Myocyte (in vitro differentiated cells): ENCODE measurements around the gene AP2B1. TPM values are rescaled to one million over a fixed set of nuclear protein-coding genes. Genes with fewer than 3 reads are reported as not detected.

ENCODE experiments used
- DNase-seq: peaks from one replicate; pipeline ENCODE4 v3.0.0-alpha.2; 2012; ENCODE audit warnings: low read depth
- total RNA-seq: library from RNA; depleted of rRNA; stranded (reverse); fragments of >200 nt; gene quantifications from 2 replicates; pipeline ENCODE4 v1.2.3, GENCODE V29; 2014

The AP2B1 gene
- total RNA-seq, 1 donor from 2014 or later: 47.0 TPM

DNA sequence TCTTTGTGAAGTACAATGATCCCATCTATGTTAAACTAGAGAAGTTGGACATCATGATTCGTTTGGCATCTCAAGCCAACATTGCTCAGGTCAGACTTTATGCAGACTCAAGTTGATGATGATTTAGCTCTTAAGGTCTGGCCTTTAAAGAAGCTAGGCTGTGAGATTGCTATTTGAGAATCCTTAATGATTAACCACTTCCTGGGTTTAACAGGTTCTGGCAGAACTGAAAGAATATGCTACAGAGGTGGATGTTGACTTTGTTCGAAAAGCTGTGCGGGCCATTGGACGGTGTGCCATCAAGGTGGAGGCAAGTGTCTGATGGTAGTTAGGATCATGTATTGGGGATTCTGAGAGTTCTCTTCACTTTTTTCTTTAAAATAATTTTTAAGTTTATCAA, 40.3 kb downstream of the AP2B1 start:
- no peak for DNase-seq

GRCh38 chr17:35630530-35631148, 43.5 kb downstream of the AP2B1 start:
- DNase-seq: peak; percentile 10

GRCh38 chr17:35641032-35641431, 53.9 kb downstream of the AP2B1 start:
- DNase-seq: no peak

DNA sequence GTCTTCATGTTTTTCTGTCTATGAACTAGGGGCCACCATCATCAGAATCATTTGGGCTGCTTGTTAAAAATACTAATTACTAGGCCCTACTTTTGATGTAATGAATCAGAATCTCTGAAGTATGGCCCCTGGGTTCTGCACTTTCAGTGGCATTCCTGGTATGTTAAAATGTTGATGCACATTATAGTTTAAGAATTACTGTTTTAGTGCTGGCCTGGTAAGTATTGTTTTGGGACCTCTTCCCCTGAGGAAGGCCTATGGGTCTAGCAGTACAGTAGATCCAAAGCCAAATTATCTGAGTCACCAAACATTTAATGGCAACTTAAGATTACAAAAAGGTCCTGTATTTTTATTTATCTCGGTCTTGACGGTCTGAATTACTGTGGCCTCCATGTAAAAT, 58.8 kb downstream of the AP2B1 start:
- DNase-seq: no peak

DNA sequence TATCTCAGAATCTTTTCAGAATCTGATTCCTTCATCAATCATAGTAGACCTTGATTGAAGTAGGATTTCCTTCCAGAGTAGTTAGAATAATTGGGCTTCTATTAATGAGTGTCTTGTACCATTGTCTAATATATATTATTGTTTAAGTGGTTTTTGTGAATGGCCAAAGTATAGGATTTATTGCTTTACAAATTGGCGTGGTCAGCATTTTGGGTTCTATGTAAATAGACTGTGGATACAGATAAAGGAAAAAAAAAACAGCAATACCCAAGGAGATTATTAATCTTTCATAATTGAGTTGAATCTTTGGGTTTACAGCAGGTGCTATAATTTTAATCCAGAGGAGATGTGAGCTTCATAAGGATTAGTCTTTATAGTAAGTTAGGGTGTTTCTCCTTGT, 64.3 kb downstream of the AP2B1 start:
- no peak for DNase-seq

GRCh38 chr17:35653619-35654361, 66.7 kb downstream of the AP2B1 start:
- no peak for DNase-seq

GRCh38 chr17:35655303-35655702, 68.2 kb downstream of the AP2B1 start:
- DNase-seq: no peak

DNA sequence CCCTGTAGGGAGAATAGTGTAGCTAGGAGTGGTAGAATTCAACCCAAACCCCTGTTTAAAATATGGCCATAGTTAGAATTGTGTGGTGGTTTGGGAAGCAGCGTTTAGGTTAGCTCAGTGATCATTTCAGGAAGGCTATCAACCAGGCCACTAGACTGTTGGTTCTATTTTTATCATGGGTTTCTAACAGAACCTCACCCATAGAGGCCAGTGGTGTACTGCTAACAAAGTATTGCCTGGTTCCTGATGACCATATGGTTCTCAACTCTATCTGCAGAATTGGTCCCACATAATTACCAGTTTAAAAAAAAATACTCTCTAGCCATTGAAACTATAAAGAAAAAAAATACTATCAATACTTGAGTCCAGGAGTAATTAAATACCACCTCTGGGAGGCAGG, 73.8 kb downstream of the AP2B1 start:
- peak; percentile 34 for DNase-seq

DNA sequence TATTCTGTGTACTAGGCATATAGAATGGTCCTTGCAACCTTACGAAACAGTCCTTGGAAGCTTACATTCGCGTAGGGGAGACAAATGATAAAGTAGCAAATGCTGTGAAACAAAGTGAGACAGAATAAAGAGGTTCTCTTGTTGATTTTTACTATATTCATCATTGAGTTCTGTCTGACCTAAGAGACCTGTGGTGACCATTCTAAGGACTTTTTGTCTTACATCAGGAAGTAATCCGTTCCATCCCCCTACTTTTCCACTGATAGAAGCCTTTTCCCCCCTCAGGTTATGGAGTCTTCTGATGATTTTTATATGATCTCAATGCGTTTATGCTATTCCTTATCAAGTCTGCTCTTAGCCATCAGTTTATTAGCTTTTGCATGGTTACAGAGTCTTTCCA, 77.6 kb downstream of the AP2B1 start:
- DNase-seq: no peak

DNA sequence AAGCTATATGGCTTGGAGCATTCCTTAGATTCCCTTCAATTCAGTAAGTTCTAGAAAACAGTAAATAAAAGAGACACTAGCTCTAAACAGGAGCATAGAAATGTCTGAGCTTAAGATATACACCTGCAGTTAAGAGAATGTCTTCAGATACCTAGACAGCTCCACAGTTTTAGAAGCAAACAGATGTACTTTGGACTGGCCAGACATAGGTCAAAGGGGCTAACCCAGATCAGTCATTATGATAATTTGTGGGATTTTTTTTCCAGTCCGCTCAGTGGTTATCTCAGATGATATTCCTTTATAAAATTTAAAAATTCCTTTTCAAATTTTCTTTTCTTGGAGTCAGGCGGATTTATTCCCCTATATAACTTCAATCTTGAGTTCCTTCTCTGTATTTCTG, 78.5 kb downstream of the AP2B1 start:
- DNase-seq: no peak

- no peak for DNase-seq
Measured at GRCh38 chr17:35666070-35666469, 78.9 kb downstream of the AP2B1 start.

DNA sequence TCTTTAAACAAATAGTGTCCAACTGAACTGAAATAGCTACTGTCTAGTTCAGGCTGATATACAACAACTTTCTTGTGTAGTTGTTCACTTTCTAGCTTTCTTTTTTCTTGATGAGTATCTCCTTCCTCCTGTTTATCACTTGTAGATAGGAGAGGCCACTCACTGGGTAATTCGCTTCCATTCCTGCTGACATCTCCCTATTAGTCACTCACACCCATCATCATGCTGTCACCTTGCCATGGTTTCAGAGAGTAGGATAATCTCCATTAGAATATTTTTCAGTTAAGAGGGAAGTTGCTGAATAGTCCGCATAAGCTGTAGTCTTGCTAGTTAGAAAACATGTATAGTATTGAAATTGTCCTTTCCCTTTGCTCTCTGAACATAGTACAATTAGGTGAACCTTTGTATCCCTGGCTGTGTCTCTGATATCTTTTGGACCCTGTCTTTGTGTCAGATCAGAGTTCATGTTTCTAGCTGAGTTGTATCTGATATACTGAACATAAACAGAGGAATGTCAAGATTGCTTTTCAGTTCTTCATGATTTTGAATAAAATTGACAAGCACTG, 79.9 kb downstream of the AP2B1 start:
- DNase-seq: no peak

DNA sequence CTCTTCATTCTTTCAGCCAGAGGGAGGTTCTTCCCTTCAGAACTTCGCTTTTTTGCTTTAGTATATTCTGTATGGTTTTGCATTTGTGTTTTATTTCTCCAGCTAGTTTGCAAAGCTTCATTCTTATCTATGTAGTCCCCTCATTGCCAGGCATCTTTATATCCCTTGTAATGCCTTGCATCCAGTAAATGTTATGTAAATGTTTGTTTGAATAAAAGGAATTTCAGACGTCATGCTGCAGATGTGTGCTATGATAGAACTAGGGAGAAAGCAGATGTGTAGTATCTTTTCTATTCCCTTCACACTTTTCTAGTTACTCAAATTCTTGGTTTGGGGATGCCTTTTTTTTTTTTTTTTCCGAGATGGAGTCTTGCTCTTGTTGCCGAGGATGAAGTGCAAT, 81.7 kb downstream of the AP2B1 start:
- no peak for DNase-seq

DNA sequence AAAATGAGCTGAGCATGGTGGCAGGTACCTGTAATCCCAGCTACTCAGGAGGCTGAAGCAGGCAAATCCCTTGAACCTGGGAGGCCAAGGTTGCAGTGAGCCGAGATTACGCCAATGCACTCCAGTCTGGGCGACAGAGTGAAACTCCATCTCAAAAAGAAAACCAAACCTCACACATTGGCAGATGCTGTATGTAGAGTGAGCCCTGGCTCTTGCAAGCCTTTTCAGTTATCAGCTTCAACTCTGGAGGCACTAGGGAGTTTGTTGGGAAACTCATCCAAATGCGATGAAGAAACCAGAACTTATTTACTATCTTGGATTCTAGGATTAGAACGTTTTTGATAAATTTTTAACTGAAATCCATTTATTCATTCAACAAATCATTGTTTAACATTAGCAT, 87.4 kb downstream of the AP2B1 start:
- DNase-seq: no peak

GRCh38 chr17:35676441-35676840, 89.3 kb downstream of the AP2B1 start:
- DNase-seq: no peak

DNA sequence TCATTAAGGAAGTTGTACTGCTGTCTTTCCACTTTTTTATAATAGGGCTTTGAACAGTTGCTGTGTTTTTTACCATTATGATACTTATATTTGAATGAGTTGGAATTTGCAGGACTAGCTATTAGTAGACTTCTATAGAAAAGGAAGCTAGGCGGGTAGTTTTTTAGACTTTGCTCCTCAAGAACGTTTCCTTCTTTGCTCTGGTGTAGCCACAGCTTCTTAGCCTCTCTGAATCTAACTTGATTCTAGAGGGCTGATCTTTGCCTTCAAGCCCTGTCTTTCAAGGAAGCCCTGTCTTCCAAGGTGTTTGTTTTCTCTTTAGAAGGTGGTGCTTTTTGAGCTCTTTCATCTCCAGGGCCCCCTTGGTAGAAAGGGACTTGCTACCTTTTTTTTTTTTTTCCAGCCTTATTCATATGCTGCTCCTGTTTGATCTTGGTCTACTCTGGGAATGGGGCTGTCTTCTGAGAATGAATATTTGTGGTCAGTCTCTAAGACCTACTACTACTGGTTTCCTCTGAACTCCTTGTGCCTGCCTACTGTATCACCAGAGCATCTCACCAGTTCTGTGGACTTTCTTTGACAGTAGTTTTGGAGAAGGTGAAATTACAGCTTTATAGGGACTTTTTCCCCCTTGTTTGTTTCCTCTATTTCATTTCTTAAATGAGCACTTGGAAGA, 92.0 kb downstream of the AP2B1 start:
- no peak for DNase-seq

DNA sequence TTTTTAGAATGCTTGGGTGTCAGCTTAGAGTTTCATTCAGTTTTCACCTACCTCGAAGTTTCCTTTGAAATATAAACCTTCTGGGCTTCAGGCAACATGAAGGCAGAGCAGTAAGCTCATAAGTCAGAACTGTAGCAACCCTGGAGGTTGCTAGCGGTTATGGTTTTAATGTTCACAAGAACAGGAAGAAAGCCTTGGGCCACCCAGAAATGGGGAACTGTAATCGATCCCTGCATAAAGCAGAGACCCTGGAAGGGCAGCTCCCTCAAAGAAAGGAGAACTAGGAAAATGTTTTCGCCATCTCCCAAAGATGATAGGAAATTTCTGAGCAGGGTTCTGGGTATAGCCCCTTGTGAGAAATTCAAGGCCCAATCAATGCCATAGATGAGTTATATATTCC, 96.5 kb downstream of the AP2B1 start:
- DNase-seq: no peak

- DNase-seq: peak; percentile 53
Measured at GRCh38 chr17:35684055-35684802, 97.1 kb downstream of the AP2B1 start.

- no peak for DNase-seq
Measured at GRCh38 chr17:35692512-35693210, 105.5 kb downstream of the AP2B1 start.

GRCh38 chr17:35693662-35694061, 106.5 kb downstream of the AP2B1 start:
- no peak for DNase-seq

GRCh38 chr17:35694906-35695305, 107.8 kb downstream of the AP2B1 start:
- no peak for DNase-seq
